ENCODE results near the gene CEP164.

DNA sequence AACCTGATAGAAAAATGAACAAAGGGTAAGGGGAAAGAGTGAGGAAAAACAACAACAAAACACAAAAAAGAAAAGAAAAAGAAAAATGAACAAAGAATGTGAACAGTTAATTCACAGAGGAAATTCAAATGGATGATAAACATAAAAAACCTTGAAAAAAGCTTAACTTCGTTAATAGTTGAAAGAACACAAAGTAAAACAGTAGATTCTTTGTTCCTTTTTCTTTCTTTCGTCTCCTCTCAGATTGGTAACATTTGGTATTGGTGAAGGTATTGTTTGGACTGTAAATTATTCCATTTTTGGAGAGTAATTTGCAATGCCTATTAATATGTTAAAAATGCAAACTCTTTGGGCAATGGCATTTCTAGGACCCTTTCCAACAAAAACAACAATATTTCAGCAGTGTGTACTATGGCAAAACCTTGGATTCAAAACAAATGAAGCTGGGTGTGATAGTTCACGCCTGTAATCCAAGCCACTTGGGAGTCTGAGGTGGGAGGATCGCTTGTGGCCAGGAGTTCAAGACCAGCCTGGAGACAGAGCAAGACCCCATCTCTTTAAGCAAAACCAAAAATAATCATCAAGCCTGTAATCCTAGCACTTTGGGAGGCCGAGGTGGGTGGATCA lies 8.3 kb upstream of the CEP164 start:
- TF ChIP-seq POLR2AphosphoS5 (IDR thresholded peaks at IDR 0.05; ENCODE audit: low read depth, low read length) (no peak), POLR2A (IDR thresholded peaks at IDR 0.05; ENCODE audit: low read depth, low read length) (no peak)

Data from GM12891 (cell line).